ENCODE results near the gene RETREG2.

The RETREG2 gene

GRCh38 chr2:219181531-219181930, 3.5 kb downstream of the RETREG2 start:
- Histone ChIP-seq H3K9me3 (no peaks in the 10 kb centered on the region), H3K4me1 (no peaks in the 10 kb centered on the region), H3K27me3 (no peaks in the 10 kb centered on the region), H3K4me3 (ENCODE audit: low read depth, low read length) (no peak overlapping the region), H3K36me3 (peaks cover 21% of the 10 kb centered on the region)
- no peak for TF ChIP-seq CTCF (IDR thresholded peaks at IDR 0.05; ENCODE audit: low read depth, low read length)
- DNase-seq, result no peak

- H3K4me3 ChIP-seq (ENCODE audit: low read depth, low read length), result no peak overlapping the region
- H3K27me3 ChIP-seq, result no peaks in the 10 kb centered on the region
- DNase-seq, result no peak
- H3K36me3 ChIP-seq, result peaks cover 21% of the 10 kb centered on the region
- no peaks in the 10 kb centered on the region for H3K9me3 ChIP-seq
- no peak for TF ChIP-seq CTCF (IDR thresholded peaks at IDR 0.05; ENCODE audit: low read depth, low read length)
- no peaks in the 10 kb centered on the region for H3K4me1 ChIP-seq
Observed at GRCh38 chr2:219182331-219183150, 4.5 kb downstream of the RETREG2 start.

- no peaks in the 10 kb centered on the region for H3K27me3 ChIP-seq
- no peak for DNase-seq
- no peaks in the 10 kb centered on the region for H3K9me3 ChIP-seq
- TF ChIP-seq CTCF (IDR thresholded peaks at IDR 0.05; ENCODE audit: low read depth, low read length), result no peak
- peaks cover 21% of the 10 kb centered on the region for H3K36me3 ChIP-seq
- H3K4me3 ChIP-seq (ENCODE audit: low read depth, low read length), result no peak overlapping the region
- H3K4me1 ChIP-seq, result no peaks in the 10 kb centered on the region
Observed at GRCh38 chr2:219183151-219183772, 5.2 kb downstream of the RETREG2 start.

- H3K36me3 ChIP-seq, result peaks cover 21% of the 10 kb centered on the region
- no peaks in the 10 kb centered on the region for H3K4me1 ChIP-seq
- H3K27me3 ChIP-seq, result no peaks in the 10 kb centered on the region
- DNase-seq, result no peak
- TF ChIP-seq CTCF (IDR thresholded peaks at IDR 0.05; ENCODE audit: low read depth, low read length), result no peak
- H3K9me3 ChIP-seq, result no peaks in the 10 kb centered on the region
- H3K4me3 ChIP-seq (ENCODE audit: low read depth, low read length), result no peak overlapping the region
Observed at GRCh38 chr2:219184121-219184520, 6.0 kb downstream of the RETREG2 start.

- Histone ChIP-seq H3K27me3 (no peaks in the 10 kb centered on the region), H3K9me3 (no peaks in the 10 kb centered on the region), H3K36me3 (peaks cover 11% of the 10 kb centered on the region), H3K4me1 (no peaks in the 10 kb centered on the region), H3K4me3 (ENCODE audit: low read depth, low read length) (no peak overlapping the region)
- no peak for DNase-seq
- no peak for TF ChIP-seq CTCF (IDR thresholded peaks at IDR 0.05; ENCODE audit: low read depth, low read length)
Observed at GRCh38 chr2:219186754-219187456, 8.8 kb downstream of the RETREG2 start.

Measured in BE2C (cell line).